ENCODE results near the gene NT5DC2.

The NT5DC2 gene

GRCh38 chr3:52525680-52526561, 7.7 kb downstream of the NT5DC2 start:
- no peak for DNase-seq (ENCODE audit: low read depth in 1 of 2, low spot score in 1 of 2)

GRCh38 chr3:52524752-52525679, 8.6 kb downstream of the NT5DC2 start:
- DNase-seq (ENCODE audit: low read depth in 1 of 2, low spot score in 1 of 2): no peak

- no peak for DNase-seq (ENCODE audit: low read depth in 1 of 2, low spot score in 1 of 2)
Measured at GRCh38 chr3:52524258-52524751, 9.4 kb downstream of the NT5DC2 start.

GRCh38 chr3:52523386-52524257, 10.0 kb downstream of the NT5DC2 start:
- no peak for DNase-seq (ENCODE audit: low read depth in 1 of 2, low spot score in 1 of 2)

GRCh38 chr3:52522651-52523251, 10.9 kb downstream of the NT5DC2 start:
- DNase-seq (ENCODE audit: low read depth in 1 of 2, low spot score in 1 of 2): no peak

- DNase-seq (ENCODE audit: low read depth in 1 of 2, low spot score in 1 of 2): no peak
Measured at GRCh38 chr3:52521881-52522650, 11.6 kb downstream of the NT5DC2 start.

- no peak for DNase-seq (ENCODE audit: low read depth in 1 of 2, low spot score in 1 of 2)
Measured at GRCh38 chr3:52521488-52521824, 12.2 kb downstream of the NT5DC2 start.

- DNase-seq (ENCODE audit: low read depth in 1 of 2, low spot score in 1 of 2): no peak
Measured at GRCh38 chr3:52520716-52521487, 12.8 kb downstream of the NT5DC2 start.

- no peak for DNase-seq (ENCODE audit: low read depth in 1 of 2, low spot score in 1 of 2)
Measured at GRCh38 chr3:52520141-52520667, 13.5 kb downstream of the NT5DC2 start.

- DNase-seq (ENCODE audit: low read depth in 1 of 2, low spot score in 1 of 2): no peak
Measured at GRCh38 chr3:52519445-52520140, 14.1 kb downstream of the NT5DC2 start.

GRCh38 chr3:52518723-52519444, 14.8 kb downstream of the NT5DC2 start:
- DNase-seq (ENCODE audit: low read depth in 1 of 2, low spot score in 1 of 2): no peak

GRCh38 chr3:52517796-52518722, 15.6 kb downstream of the NT5DC2 start:
- no peak for DNase-seq (ENCODE audit: low read depth in 1 of 2, low spot score in 1 of 2)

- no peak for DNase-seq (ENCODE audit: low read depth in 1 of 2, low spot score in 1 of 2)
Measured at GRCh38 chr3:52516509-52517195, 17.0 kb downstream of the NT5DC2 start.

- DNase-seq (ENCODE audit: low read depth in 1 of 2, low spot score in 1 of 2): no peak
Measured at GRCh38 chr3:52515192-52515591, 18.5 kb downstream of the NT5DC2 start.

GRCh38 chr3:52514576-52514975, 19.1 kb downstream of the NT5DC2 start:
- no peak for DNase-seq (ENCODE audit: low read depth in 1 of 2, low spot score in 1 of 2)

GRCh38 chr3:52513281-52513680, 20.4 kb downstream of the NT5DC2 start:
- no peak for DNase-seq (ENCODE audit: low read depth in 1 of 2, low spot score in 1 of 2)

All from stimulated activated CD4-positive, alpha-beta T cell treated with anti-CD3 and anti-CD28 coated beads, Interleukin-15, amount 100 ng/mL, for 1 hour (primary cell).